Measurements from ENCODE around the gene PLCB4.
A peak's percentile ranks its signal among the peaks of the same experiment; 100 is the strongest.

PLCB4 gene

GRCh38 chr20:9402546-9402945 lies 333.7 kb downstream of the PLCB4 start:
- DNase-seq (ENCODE audit: low read depth) = no peak

- DNase-seq (ENCODE audit: low read depth) = no peak
Measured at GRCh38 chr20:9403448-9403847, 334.6 kb downstream of the PLCB4 start.

GRCh38 chr20:9407805-9408421 lies 339.0 kb downstream of the PLCB4 start:
- peak; percentile 4 for DNase-seq (ENCODE audit: low read depth)

DNA sequence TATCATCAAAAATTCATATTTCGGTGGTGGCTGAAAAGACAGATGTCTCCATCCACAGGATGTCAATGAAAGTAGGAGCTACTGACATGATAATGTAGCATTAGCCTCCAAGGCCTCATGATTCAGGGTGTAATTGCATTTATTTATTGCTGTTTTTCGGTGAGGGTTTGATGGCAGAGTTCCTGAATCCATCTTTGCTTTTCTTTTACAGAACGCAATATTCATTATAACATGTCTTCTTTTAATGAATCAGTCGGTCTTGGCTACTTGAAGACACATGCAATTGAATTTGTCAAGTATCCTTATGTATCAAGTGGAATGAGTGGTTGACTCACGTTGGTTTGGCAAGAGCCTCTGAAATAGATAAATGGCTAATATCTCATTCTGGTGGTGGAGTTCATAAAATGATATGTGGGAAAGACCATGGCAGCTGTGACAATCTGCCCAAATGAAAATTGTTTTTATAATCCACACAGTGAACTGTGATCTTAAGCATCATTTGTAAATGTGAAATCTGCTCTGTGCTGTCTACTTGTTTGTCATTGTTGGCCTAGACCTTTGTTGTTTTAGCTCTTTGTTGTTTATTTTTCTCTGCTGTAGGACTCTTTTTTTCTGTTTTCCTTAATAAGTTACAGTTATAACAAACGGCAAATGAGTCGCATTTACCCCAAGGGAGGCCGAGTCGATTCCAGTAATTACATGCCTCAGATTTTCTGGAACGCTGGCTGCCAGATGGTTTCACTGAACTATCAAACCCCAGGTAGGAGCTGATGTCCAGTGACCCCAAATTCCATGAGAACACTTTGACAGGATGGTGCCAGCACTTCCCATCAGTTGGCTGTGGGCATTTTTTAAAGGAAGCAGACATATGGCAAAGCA lies 339.8 kb downstream of the PLCB4 start:
- no peak for DNase-seq (ENCODE audit: low read depth)

DNA sequence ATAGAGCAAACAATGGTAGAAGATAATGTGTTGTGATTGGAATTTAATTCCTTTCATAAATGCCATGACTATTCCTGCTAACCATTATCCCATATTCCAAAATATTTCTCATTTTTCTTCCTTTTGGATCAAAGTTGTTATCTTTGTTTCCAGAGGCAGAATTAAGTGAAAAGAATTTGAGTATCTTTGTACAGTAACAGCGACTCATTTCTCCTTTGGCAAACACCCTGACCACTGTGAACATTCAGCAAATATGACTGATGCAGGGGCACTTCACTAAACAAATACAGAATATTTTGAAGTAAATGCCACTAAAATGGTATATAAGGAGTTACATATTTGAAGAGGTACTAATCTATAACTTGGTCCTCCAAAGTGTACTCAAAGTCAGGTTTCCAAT lies 340.5 kb downstream of the PLCB4 start:
- no peak for DNase-seq (ENCODE audit: low read depth)

- no peak for DNase-seq (ENCODE audit: low read depth)
Measured at GRCh38 chr20:9409981-9410380, 341.1 kb downstream of the PLCB4 start.

DNA sequence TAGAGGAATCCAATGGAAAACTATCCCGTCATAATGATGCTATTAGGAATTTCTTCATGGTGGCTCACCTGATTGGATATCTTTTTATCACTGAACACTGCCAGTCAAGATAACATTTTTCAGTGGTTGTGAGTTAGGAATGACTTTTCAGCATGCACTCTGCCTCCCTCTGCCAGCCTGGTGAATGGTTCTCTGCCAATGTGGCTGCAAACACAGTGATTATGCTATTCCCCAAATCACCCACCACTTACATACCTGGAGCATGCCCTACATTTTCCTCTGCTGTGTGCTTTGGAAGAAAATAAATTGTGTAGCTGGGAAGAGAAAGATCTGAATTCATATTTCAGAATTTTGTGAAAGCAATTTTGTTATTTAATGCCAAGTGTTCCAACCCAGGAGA lies 342.9 kb downstream of the PLCB4 start:
- no peak for DNase-seq (ENCODE audit: low read depth)

GRCh38 chr20:9412309-9412708 lies 343.4 kb downstream of the PLCB4 start:
- DNase-seq (ENCODE audit: low read depth) = no peak

- no peak for DNase-seq (ENCODE audit: low read depth)
Measured at GRCh38 chr20:9413001-9413400, 344.1 kb downstream of the PLCB4 start.

DNA sequence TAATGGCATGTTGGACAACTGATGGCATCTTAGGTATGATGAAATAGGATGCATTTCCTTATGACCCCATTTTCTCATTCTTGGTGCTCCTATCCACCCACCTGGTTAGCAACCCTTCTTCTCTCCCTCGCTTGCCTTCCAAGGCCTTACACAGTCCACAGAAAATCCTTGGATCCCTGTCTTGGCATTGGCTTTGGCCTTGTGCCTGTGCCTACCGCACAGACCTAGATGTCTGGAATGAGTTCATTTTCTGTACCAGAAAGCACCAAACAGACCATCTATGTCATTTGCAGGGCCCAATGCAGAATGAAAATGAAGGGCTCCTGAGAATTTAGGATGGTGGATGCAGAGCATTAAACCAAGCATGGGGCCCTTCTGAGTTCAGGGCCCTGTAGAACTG lies 346.5 kb downstream of the PLCB4 start:
- no peak for DNase-seq (ENCODE audit: low read depth)

DNA sequence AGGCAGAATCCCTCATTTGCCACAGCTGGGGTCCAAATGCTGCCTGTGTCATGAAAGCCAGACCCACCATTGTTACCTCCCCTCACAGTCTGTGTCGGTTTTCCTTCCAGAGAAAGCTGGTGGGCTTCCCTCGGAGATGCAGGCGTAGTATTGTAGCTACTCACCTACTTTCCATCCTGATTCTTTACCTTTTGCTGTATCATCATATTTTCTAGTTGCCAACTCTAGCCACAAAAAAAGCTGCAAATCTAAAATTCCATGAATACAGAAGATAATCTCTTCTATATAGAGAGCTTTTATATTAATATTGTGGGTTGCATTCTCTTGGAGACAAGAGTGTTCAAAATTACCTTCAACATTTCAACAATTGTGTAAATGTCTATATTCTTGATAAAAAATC lies 347.5 kb downstream of the PLCB4 start:
- DNase-seq (ENCODE audit: low read depth) = no peak

GRCh38 chr20:9417665-9418064 lies 348.8 kb downstream of the PLCB4 start:
- no peak for DNase-seq (ENCODE audit: low read depth)

- DNase-seq (ENCODE audit: low read depth) = no peak
Measured at GRCh38 chr20:9422321-9423057, 353.6 kb downstream of the PLCB4 start.

- no peak for DNase-seq (ENCODE audit: low read depth)
Measured at GRCh38 chr20:9424551-9424950, 355.7 kb downstream of the PLCB4 start.

DNA sequence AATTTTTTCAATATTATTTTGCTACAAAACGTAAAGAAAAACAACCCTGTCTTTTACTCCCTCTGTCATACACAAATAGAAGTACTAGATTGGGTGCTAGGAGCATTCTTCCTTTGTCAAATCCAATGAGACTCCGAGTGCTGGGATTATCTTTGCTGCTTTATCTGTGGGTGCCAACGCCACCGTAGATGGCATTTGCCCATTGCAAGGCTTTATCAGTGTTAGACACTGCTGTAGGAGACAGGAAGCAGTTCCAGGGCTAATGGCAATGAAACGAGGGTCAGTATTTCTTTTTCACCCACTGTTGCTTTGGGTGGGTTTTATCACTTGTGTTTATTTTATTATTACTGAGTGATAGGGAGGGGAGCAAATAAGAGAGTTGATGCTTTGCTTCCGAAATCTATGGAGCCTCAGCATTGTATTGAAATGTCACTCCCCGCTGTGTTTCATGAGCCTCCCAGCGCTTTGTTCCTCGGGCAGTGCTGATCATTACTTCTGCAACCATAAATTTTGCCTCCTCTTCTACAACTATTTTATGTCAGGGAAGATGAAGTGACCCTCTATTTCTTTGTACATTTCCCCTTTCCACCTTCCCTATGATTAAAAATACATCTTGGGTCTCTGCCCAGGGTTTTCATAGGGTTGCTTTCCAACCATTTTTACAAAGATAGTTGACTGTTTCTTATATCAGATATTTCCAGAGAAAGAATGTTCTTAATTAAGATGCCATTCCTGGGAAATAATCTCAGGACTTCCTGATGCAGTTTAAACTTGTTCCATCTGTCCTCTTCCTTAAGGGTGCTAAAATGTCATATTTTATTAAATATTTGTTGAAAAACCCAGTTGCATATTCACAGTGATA lies 358.8 kb downstream of the PLCB4 start:
- DNase-seq (ENCODE audit: low read depth) = no peak

DNA sequence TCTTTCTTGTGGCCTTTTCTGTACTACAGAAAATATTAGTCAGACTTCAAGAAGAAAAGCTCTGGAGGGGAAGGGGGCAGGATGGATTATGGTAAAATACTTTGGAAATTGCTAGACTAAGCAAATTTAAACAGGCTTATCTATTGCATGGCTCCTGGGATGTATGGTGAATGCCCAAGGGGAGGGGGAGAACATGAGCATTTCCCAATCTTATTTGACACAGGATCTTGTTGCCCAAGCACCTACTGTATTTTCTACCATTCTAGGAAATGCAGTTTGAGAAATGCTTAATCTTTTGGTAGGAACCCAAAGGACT lies 359.4 kb downstream of the PLCB4 start:
- DNase-seq (ENCODE audit: low read depth) = no peak

GRCh38 chr20:9439806-9440205 lies 370.9 kb downstream of the PLCB4 start:
- DNase-seq (ENCODE audit: low read depth) = no peak

DNA sequence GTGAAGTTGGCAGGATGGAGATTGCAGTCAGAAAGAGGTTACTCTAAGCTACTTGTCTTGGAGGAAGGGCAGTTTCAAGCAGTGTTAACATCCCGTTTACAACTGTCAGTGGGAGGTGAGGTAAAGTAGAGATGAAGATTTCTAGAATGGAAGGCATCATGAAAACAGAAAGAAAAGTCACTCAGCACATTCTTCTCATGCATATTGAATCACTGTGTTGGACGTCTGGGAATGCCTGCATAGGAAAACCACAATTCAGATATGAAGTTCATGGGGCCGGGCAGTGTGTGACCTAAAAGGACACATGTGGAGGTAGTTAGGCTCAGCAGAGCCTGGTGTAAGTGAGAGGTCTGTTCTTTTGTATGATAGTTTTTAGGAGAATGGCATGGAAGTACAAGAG lies 372.0 kb downstream of the PLCB4 start:
- no peak for DNase-seq (ENCODE audit: low read depth)

GRCh38 chr20:9441948-9442347 lies 373.1 kb downstream of the PLCB4 start:
- DNase-seq (ENCODE audit: low read depth) = no peak

DNA sequence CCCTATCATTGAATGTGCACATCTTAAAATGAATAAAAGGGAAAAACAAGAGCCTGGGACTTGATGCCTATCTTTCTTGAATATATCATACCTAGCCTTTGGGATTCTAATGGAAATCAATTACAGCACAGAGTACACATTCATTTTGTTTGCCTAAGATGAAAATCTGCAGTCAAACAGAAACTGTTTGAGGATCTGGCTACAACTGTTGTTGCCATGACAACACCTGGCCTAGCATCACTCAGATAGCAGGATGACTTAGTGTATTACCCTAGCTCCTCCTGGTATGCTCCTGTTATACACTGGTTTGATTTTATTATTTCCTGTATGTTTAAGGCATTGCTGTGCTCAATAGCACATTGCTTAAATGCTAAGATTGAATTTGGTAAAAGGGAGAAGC lies 374.0 kb downstream of the PLCB4 start:
- DNase-seq (ENCODE audit: low read depth) = no peak

DNA sequence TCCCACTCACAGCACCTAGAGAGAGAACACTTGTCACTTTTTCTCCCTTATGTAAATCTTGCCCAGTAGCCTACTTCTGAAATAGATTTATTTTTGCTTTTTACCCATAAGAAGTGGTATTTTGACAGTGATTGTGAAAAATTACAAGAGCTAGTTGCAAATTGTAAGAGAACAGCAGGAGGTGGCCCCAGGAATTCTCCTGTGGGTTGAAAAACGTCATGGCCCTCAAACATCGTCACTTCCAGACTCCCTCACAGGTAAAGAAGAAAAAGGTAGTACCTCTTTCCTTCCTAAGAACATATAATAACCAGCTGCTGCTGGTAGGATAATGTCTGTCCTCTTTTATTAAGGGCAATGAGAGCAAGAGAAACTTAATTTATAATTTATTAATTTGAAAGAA lies 376.0 kb downstream of the PLCB4 start:
- no peak for DNase-seq (ENCODE audit: low read depth)

GRCh38 chr20:9447182-9447581 lies 378.3 kb downstream of the PLCB4 start:
- no peak for DNase-seq (ENCODE audit: low read depth)

Measured in stimulated activated CD8-positive, alpha-beta memory T cell treated with anti-CD3 and anti-CD28 coated beads, Interleukin-12 subunit alpha, Interleukin-12 subunit beta, amount 100 ng/mL, for 1 hour (primary cell).